OCI-LY1 (cell line): Measurements from ENCODE around the gene TMEM234.

Experiments
- H2AFZ ChIP-seq: fragments of 200-600 bp; sonication (generic), shearing (Covaris generic); 2 replicates; pipeline ENCODE4 v1.6.0; 2014; ENCODE audit warnings: antibody characterized with exemption, mild to moderate bottlenecking, low read length
- H3F3A ChIP-seq: fragments of 200-600 bp; sonication (generic), shearing (Covaris generic); 2 replicates; pipeline ENCODE4 v1.6.0; 2014; ENCODE audit warnings: mild to moderate bottlenecking, antibody characterized with exemption, low read length, moderate library complexity; ENCODE audit not compliant: insufficient read depth
- H3K27ac ChIP-seq: fragments of 200-600 bp; sonication (generic); 2 replicates; pipeline ENCODE4 v1.5.1; 2014; ENCODE audit warnings: low read length, mixed run types, mild to moderate bottlenecking, low read depth; ENCODE audit not compliant: poor library complexity, severe bottlenecking
- H3K27me3 ChIP-seq: fragments of 200-600 bp; sonication (generic); 2 replicates; pipeline ENCODE4 v1.6.0; 2014; ENCODE audit warnings: antibody characterized with exemption, mild to moderate bottlenecking, low read length, moderate library complexity; ENCODE audit not compliant: insufficient read depth
- H3K36me3 ChIP-seq: fragments of 200-600 bp; sonication (generic); 2 replicates; pipeline ENCODE4 v1.6.1; 2014; ENCODE audit warnings: mild to moderate bottlenecking, antibody characterized with exemption, low read length, moderate library complexity, mixed read lengths; ENCODE audit not compliant: insufficient read depth
- H3K4me1 ChIP-seq: fragments of 200-600 bp; sonication (generic); 2 replicates; pipeline ENCODE4 v1.5.1; 2014; ENCODE audit warnings: mild to moderate bottlenecking, low read length, moderate library complexity; ENCODE audit not compliant: insufficient read depth, severe bottlenecking
- H3K4me2 ChIP-seq: fragments of 200-600 bp; sonication (generic), shearing (Covaris generic); 2 replicates; pipeline ENCODE4 v1.6.1; 2014; ENCODE audit warnings: low read length
- H3K4me3 ChIP-seq: fragments of 200-600 bp; sonication (generic); 2 replicates; pipeline ENCODE4 v1.5.1; 2014; ENCODE audit warnings: low read length, low read depth, mild to moderate bottlenecking, mixed read lengths; ENCODE audit not compliant: poor library complexity, severe bottlenecking
- H3K79me2 ChIP-seq: fragments of 200-600 bp; shearing (Covaris generic); 2 replicates; pipeline ENCODE4 v1.6.1; 2016; ENCODE audit warnings: mixed run types, low read length, mixed read lengths; ENCODE audit not compliant: insufficient read depth
- H3K9ac ChIP-seq: fragments of 200-600 bp; sonication (generic), shearing (Covaris generic); 2 replicates; pipeline ENCODE4 v1.6.1; 2014; ENCODE audit warnings: mild to moderate bottlenecking, low read length, mixed read lengths
- H3K9me2 ChIP-seq: fragments of 200-600 bp; sonication (generic), shearing (Covaris generic); 2 replicates; pipeline ENCODE4 v1.6.1; 2014; ENCODE audit warnings: low read depth, mild to moderate bottlenecking, low read length, mixed read lengths
- H3K9me3 ChIP-seq: fragments of 200-600 bp; shearing (Covaris generic); 2 replicates; pipeline ENCODE4 v1.6.1; 2014; ENCODE audit warnings: low read length, mixed read lengths
- H4K20me1 ChIP-seq: fragments of 200-600 bp; sonication (generic), shearing (Covaris generic); 2 replicates; pipeline ENCODE4 v1.6.0; 2016; ENCODE audit warnings: mild to moderate bottlenecking, low read length; ENCODE audit not compliant: insufficient read depth
- CTCF ChIP-seq: fragments of 200-600 bp; sonication (generic), shearing (Covaris generic); IDR thresholded peaks from 2 replicates; pipeline ENCODE4 v1.5.1; 2017; ENCODE audit warnings: mild to moderate bottlenecking, antibody characterized with exemption, low read length, moderate library complexity, mixed read lengths
- EZH2 ChIP-seq: fragments of 200-600 bp; sonication (generic), shearing (Covaris generic); IDR thresholded peaks from 2 replicates; pipeline ENCODE4 v1.8.0; 2017; ENCODE audit warnings: borderline replicate concordance, mixed run types, mild to moderate bottlenecking, antibody characterized with exemption, low read length, moderate library complexity, mixed read lengths

Gene TMEM234

GRCh38 chr1:32221980-32222755 is at the start of gene TMEM234, which contains the start of gene EIF3I:
Gene TMEM234, minus strand, starts transcription at chr1:32222353. Its CDS starts 31 bp downstream, at chr1:32222322.
Gene EIF3I, plus strand, starts transcription at chr1:32222407. Its CDS starts 35 bp downstream, at chr1:32222442.
- Histone ChIP-seq H3K27ac (peak within 1 kb of the TSS; percentile 73), H3K36me3 (peaks cover 28% of the 10 kb centered on the region)

GRCh38 chr1:32269744-32270143 is 47.6 kb upstream of the TMEM234 start:
- H3K79me2 ChIP-seq, result no peaks in the 10 kb centered on the region
- H3K27ac ChIP-seq, result peak overlapping the region; percentile 53
- H3K27me3 ChIP-seq, result no peaks in the 10 kb centered on the region
- no peaks in the 10 kb centered on the region for H3K36me3 ChIP-seq
- no peaks in the 10 kb centered on the region for H4K20me1 ChIP-seq
- H3K9me3 ChIP-seq, result no peaks in the 10 kb centered on the region
- no peak overlapping the region for H2AFZ ChIP-seq
- no peak overlapping the region for H3K9ac ChIP-seq
- H3K4me2 ChIP-seq, result no peak overlapping the region
- H3K4me1 ChIP-seq, result peaks cover 48% of the 10 kb centered on the region
- H3K4me3 ChIP-seq, result no peak overlapping the region
- no peak for TF ChIP-seq CTCF
- TF ChIP-seq EZH2, result no peak
- H3F3A ChIP-seq, result 0 out of 2 replicates have a peak, but pooled peaks cover 5% of the 10 kb centered on the region
- no peaks in the 10 kb centered on the region for H3K9me2 ChIP-seq

More at GRCh38 chr1:32221980-32222755, at the start of gene TMEM234, which contains the start of gene EIF3I:
- H3K9me3 ChIP-seq, result no peaks in the 10 kb centered on the region
- H3K4me3 ChIP-seq, result peak within 1 kb of the TSS; percentile 84
- peak within 1 kb of the TSS; percentile 84 for H3K9ac ChIP-seq
- TF ChIP-seq CTCF, result no peak
- no peak for TF ChIP-seq EZH2
- no peak within 1 kb of the TSS for H2AFZ ChIP-seq
- H3F3A ChIP-seq, result no peaks in the 10 kb centered on the region
- H3K27me3 ChIP-seq, result no peaks in the 10 kb centered on the region
- peaks cover 31% of the 10 kb centered on the region for H3K4me1 ChIP-seq
- no peaks in the 10 kb centered on the region for H4K20me1 ChIP-seq
- H3K79me2 ChIP-seq, result peaks cover 15% of the 10 kb centered on the region
- peak within 1 kb of the TSS; percentile 62 for H3K4me2 ChIP-seq
- no peaks in the 10 kb centered on the region for H3K9me2 ChIP-seq

GRCh38 chr1:32266921-32267591 is 44.9 kb upstream of the TMEM234 start:
- Histone ChIP-seq H3K9me2 (no peaks in the 10 kb centered on the region), H3K4me2 (no peak overlapping the region; the same call in 1 of the 2 replicates), H4K20me1 (no peaks in the 10 kb centered on the region), H2AFZ (no peak overlapping the region), H3K9me3 (no peaks in the 10 kb centered on the region), H3K27me3 (no peaks in the 10 kb centered on the region), H3K4me3 (no peak overlapping the region), H3K27ac (peak overlapping the region; percentile 84), H3K36me3 (no peaks in the 10 kb centered on the region), H3K4me1 (peaks cover 43% of the 10 kb centered on the region), H3K9ac (no peak overlapping the region; the same call in 1 of the 2 replicates), H3F3A (peaks cover 10% of the 10 kb centered on the region), H3K79me2 (no peaks in the 10 kb centered on the region)
- TF ChIP-seq EZH2 (no peak), CTCF (no peak)
